GM21717 (cell line): ENCODE measurements around the gene ITIH5.

Experiments used
- ATAC-seq: cut with Tn5 transposase; IDR thresholded peaks from one replicate; pipeline ENCODE4 v1.9.1; 2021; ENCODE audit warnings: mild to moderate bottlenecking, moderate library complexity; ENCODE audit not compliant: unreplicated experiment

Gene ITIH5

GRCh38 chr10:7635408-7636125 is 31.2 kb downstream of the ITIH5 start:
- ATAC-seq = no peak

DNA sequence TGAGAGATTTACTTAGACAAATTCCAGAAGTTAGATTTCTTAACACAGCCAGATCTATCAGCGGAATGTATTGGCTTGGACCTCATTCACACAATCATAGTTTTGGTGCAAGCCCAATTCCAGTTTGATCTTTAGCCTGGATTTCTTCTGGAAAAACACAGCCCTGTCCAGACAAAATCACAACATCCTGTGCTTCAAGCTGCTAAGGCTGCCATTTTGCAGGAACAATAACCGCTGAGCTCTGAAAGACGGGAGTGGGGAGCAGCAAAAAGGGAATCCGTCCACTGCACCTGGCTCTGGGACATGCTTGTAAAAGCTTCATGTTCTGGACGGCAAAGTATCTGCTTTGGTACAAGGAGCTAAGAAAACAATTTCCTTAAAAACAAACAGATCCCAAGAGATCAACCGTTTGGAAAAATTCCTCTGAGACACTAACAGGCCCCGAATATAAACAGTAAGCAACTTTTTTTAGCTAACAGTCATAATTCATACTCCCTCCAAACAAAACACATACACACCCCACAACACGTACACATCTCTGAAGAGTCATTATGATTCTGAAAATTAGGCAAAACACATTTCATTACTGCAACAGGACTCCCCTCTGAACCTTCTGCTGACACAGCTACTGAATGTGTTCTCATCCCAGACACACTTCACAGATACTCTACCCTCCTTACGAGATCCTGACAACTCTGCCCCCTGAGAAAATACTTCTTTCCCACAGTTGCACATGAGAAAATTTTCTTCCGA is 32.4 kb downstream of the ITIH5 start:
- ATAC-seq = no peak

GRCh38 chr10:7626283-7626682 is 40.5 kb downstream of the ITIH5 start:
- no peak for ATAC-seq

GRCh38 chr10:7625836-7626235 is 40.9 kb downstream of the ITIH5 start:
- no peak for ATAC-seq

GRCh38 chr10:7625009-7625408 is 41.8 kb downstream of the ITIH5 start:
- ATAC-seq = no peak

- ATAC-seq = no peak
These were observed 43.8 kb downstream of the ITIH5 start for GRCh38 chr10:7622969-7623368.

GRCh38 chr10:7618461-7618860 is 48.3 kb downstream of the ITIH5 start:
- ATAC-seq = no peak

GRCh38 chr10:7611909-7612308 is 54.9 kb downstream of the ITIH5 start:
- ATAC-seq = no peak

DNA sequence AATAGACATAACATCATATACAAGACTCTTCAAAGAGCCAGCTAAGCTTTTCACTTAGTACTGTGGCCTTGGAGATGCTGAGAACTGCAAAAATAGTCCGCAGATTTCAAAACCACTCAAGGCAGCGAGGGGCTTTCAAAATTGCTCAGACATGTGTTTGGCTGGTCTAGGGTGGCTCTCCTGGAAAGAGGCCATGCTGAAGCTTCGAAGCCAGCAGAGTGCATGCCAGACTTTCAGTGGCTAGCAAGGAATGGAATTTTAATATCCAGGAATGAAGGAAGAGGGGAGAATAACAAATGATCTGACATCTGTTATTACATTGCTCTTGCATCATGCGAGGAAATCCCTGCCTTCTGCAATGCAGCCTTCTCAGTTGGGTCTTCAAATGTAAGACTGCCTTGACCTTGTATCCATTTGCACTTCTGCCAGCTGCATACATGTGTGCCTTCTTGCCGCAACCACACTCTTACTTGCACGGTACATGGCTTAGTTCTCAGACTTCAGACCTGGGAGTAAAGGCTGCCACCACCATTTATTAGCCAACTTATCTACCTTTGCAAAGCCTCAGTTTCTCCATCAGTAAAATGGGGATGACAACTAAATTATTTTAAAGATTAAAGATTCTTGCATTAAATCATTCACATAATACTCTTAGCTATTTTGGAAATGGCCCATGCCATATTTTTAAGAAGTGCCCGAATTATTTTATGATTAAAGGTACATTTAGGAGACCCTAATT is 55.9 kb downstream of the ITIH5 start:
- ATAC-seq = no peak

GRCh38 chr10:7610026-7610425 is 56.7 kb downstream of the ITIH5 start:
- ATAC-seq = no peak

DNA sequence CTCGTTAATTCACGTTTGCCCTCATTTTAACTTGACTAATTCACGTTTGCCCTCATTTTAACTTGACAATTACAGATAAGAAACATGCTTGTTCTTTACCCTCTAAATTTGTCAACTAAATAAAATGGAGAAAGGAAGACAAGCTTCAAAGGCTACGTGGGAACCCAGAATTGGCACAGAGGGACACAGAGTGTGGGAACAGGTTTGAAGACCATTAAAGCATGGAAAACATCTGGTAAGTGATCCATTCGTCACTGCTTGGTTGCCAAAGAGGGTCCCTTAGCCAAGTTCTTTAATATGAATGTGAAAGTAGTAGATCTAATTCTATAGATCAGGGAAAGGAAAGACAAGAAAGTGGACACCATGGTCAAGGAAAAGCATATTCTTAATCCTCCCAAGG is 57.2 kb downstream of the ITIH5 start:
- ATAC-seq = no peak

DNA sequence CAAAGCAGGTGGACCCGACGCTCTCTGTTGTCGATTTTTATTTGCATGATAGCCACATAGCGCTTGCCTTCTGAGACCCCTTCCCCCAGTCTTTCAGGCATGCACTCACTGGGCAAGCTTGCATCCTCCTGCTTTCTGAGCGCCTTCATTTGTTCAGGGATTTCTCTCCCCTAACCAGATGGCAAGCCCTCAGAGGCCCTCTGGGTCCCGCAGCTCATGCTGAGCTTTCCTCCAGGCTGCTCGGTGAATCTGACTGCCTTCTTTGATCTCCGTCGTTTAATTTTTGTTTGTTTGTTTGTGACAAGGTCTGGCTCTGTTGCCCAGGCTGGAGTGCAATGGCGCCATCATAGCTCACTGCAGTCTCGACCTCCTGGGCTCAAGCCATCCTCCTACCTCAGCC is 58.8 kb downstream of the ITIH5 start:
- ATAC-seq = no peak

DNA sequence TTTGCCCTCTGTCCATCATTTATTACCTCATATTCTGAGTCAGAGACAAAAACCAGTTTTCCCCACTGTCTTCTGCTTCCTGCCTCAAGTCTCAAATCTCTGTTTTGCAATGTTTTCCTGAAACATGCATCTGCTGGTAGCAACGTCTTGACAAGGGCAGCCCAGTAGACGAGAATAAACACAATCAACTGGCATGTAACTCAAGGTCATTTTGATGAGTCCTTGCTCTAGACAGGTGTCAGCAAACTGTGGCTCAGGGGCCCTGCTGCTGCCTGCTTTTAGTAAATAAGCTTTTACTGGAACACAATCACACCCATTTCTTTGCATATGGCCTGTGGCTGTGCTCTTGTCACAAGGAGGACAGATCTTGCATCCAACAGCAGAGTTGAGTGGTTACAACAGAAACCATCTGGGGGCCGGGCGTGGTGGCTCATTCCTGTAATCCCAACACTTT is 59.8 kb downstream of the ITIH5 start:
- ATAC-seq = no peak

DNA sequence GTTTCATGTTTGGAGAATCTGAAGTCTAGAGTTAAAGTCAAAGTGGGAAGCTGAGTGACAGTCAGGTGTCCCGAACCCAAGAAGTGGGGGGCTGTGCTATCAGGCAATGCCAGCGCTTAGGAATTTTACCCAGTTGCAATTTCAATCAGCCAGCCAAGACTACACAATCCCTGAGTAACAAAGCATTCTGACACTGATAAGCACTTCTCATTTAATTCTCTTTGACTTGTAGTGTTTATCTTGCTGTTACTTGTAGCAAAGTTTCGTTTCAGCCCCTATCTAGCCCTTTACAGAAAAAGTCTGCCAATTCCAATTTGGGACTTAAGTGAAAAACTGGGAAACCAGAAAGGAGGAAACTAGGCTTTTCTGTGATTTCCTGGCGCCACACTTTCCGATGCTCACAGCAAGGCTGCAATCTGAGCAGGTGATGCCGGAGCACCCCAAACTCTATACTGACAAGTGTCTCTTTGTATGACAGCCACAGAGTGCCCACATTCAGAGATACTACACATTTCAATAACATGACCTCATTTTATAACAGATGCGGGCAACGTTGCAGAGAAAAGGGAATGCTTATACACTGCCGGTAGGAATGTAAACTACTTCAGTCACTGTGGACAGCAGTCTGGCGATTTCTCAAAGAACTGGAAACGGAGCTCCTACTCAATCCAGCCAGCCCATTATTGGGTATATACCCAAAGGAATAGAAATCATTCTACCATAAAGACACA is 61.0 kb downstream of the ITIH5 start:
- ATAC-seq = no peak

DNA sequence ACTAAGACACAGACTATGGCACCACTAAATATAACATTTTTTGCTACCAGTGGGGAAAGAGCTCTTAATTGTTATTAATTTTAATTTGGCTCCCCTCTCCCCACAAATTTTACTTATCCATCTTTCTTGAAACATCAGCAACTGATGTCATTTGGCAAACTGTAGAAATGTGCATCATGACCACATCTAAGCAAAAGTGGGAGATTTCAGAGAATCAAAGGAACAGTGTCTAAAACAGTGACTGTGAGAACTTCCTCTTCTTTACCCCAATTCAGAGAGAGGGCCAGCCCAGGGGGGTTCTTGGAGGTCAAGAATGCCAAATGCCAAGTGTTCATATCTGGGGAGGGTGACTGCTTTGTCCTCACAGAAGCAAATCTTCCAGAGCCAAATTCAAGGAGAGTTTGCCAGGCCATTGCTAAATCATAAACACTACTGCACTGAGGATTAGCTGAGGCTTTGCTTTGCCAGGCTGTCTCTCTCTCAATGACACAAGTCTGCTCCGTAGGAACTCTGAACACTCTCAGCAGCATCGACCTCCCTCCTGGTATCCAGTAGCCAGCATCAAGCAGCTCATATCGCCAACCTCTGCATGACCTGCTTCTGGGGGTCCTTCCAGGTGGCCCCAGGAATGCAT is 65.6 kb downstream of the ITIH5 start:
- no peak for ATAC-seq

DNA sequence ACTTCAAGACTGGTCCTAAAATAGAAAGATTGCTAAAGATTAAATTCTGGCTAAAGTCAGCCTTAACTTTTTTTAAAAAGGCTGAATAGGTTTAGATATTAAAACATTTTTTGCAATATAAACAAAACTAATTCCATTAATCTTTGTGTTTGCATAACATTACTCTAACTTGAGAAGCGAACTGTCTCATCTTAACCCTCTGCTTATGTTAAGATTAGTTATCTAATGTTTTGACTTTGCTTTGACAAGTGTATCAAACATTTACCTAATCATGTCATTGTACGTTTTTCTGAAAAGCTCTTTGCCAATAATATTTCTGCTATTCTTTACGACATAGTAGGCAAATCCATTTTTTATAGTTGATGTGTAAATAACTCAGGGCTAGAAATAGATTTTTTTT is 68.0 kb downstream of the ITIH5 start:
- no peak for ATAC-seq

GRCh38 chr10:7596356-7596755 is 70.4 kb downstream of the ITIH5 start:
- ATAC-seq = no peak

DNA sequence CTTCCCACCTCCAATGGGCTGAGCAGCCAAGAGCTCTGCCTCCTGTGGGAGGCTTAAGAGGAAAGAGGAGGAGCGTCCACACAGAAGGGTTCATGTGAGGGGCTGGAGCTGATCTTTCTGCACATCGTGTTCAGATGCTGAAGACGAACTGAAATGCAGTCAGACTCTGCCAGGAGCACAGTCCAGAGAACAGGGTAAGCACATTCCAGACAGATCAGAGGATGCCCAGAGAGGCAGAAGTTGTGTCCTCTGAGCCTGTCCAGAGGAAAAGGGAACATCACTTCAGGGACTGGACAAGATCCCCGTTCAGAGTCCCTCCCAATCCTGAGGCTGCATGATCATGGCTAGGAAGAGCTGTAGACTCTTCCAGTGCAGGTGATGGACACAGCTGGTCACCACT is 72.9 kb downstream of the ITIH5 start:
- ATAC-seq = no peak

- ATAC-seq = no peak
These were observed 73.7 kb downstream of the ITIH5 start for GRCh38 chr10:7593063-7593462.

- no peak for ATAC-seq
These were observed 74.1 kb downstream of the ITIH5 start for GRCh38 chr10:7592627-7593026.

GRCh38 chr10:7590271-7590670 is 76.5 kb downstream of the ITIH5 start:
- no peak for ATAC-seq
